Muscle of leg (tissue), 11 donors: ENCODE results near the gene CDYL. TPM values are rescaled to one million over a fixed set of nuclear protein-coding genes. Genes with fewer than 3 reads are reported as not detected.

Source experiments
- DNase-seq: peaks from one replicate; pipeline ENCODE4 v3.0.0; 2013
- H3K27ac ChIP-seq: one replicate; pipeline ENCODE4 v1.5.1; 2013; ENCODE audit warnings: mild to moderate bottlenecking, low read length, control low read depth
- H3K27me3 ChIP-seq: one replicate; pipeline ENCODE4 v1.6.1; 2013; ENCODE audit warnings: low read length; ENCODE audit not compliant: control insufficient read depth, insufficient read depth
- H3K36me3 ChIP-seq: one replicate; pipeline ENCODE4 v1.6.1; 2013; ENCODE audit warnings: low read length; ENCODE audit not compliant: control insufficient read depth, insufficient read depth
- H3K4me1 ChIP-seq: one replicate; pipeline ENCODE4 v1.6.1; 2013; ENCODE audit warnings: low read length; ENCODE audit not compliant: control insufficient read depth, insufficient read depth
- H3K4me3 ChIP-seq: one replicate; pipeline ENCODE4 v1.5.1; 2013; ENCODE audit warnings: low read length, control low read depth
- H3K9me3 ChIP-seq: replicated peaks from 2 replicates; pipeline ENCODE4 v1.6.1; 2013; ENCODE audit warnings: low read depth, low read length; ENCODE audit not compliant: control insufficient read depth
- WGBS: methylation state at CpG from one replicate; pipeline ENCODE4 v1.1.5; 2013; ENCODE audit warnings: missing lambda C conversion rate; ENCODE audit not compliant: insufficient coverage; 5-methylcytosine and 5-hydroxymethylcytosine counted together
- polyA plus RNA-seq, 8 donors: library from polyadenylated mRNA; unstranded; fragments of 120-200 nt; gene quantifications; one replicate each; pipeline versions ENCODE4 v1.2.1 to v1.2.3, GENCODE V29; 2013; ENCODE audit warnings: inconsistent platforms in 1 of 8, low replicate concordance in 1 of 8; ENCODE audit not compliant: insufficient read length in 8 of 8, insufficient read depth in 1 of 8
- total RNA-seq: library from RNA; stranded (reverse); fragments of 120-200 nt; gene quantifications from one replicate; pipeline ENCODE4 v1.2.4, GENCODE V29; 2013

CDYL gene
- total and polyA plus RNA-seq, 9 donors = 15.6 to 75.3 (median 19.9) TPM

- H3K9me3 ChIP-seq = peaks cover 7% of the 10 kb centered on the region
Observed at GRCh38 chr6:4801491-4802110, 25.4 kb downstream of the CDYL start.

GRCh38 chr6:4802312-4802935 lies 26.2 kb downstream of the CDYL start:
- no peak overlapping the region for H3K27ac ChIP-seq
- H3K4me1 ChIP-seq = peaks cover 10% of the 10 kb centered on the region
- H3K9me3 ChIP-seq = peaks cover 7% of the 10 kb centered on the region
- no peak overlapping the region for H3K4me3 ChIP-seq
- no CpG with 5 or more reads among the region's 4 CpGs for WGBS
- H3K27me3 ChIP-seq = no peaks in the 10 kb centered on the region
- no peak for DNase-seq
- peaks cover 3% of the 10 kb centered on the region for H3K36me3 ChIP-seq

More at GRCh38 chr6:4801491-4802110, 25.4 kb downstream of the CDYL start:
- H3K4me3 ChIP-seq = no peak overlapping the region
- WGBS = 80% methylated on average over 1 of the region's 3 CpGs
- DNase-seq = no peak
- no peaks in the 10 kb centered on the region for H3K27me3 ChIP-seq
- H3K27ac ChIP-seq = no peak overlapping the region
- H3K4me1 ChIP-seq = peaks cover 10% of the 10 kb centered on the region
- peaks cover 2% of the 10 kb centered on the region for H3K36me3 ChIP-seq

GRCh38 chr6:4803343-4803744 lies 27.1 kb downstream of the CDYL start:
- DNase-seq = peak; percentile 12
- Histone ChIP-seq H3K9me3 (peaks cover 7% of the 10 kb centered on the region), H3K4me1 (peaks cover 10% of the 10 kb centered on the region), H3K36me3 (peaks cover 3% of the 10 kb centered on the region), H3K4me3 (no peak overlapping the region), H3K27me3 (no peaks in the 10 kb centered on the region), H3K27ac (no peak overlapping the region)
- WGBS = 37% methylated on average over 3 of the region's 5 CpGs

- Histone ChIP-seq H3K4me1 (peaks cover 10% of the 10 kb centered on the region), H3K36me3 (peaks cover 3% of the 10 kb centered on the region), H3K9me3 (peaks cover 9% of the 10 kb centered on the region), H3K4me3 (no peak overlapping the region), H3K27ac (no peak overlapping the region), H3K27me3 (no peaks in the 10 kb centered on the region)
- whole genome bisulfite sequencing = 95% methylated on average over 2 of the region's 6 CpGs
- DNase-seq = no peak
Observed at GRCh38 chr6:4804095-4804494, 27.9 kb downstream of the CDYL start.

GRCh38 chr6:4805553-4806336 lies 29.5 kb downstream of the CDYL start:
- H3K36me3 ChIP-seq = peaks cover 3% of the 10 kb centered on the region
- no peaks in the 10 kb centered on the region for H3K27me3 ChIP-seq
- 62% methylated on average over 16 of the region's 18 CpGs for WGBS
- no peak overlapping the region for H3K4me3 ChIP-seq
- H3K4me1 ChIP-seq = peaks cover 10% of the 10 kb centered on the region
- no peak overlapping the region for H3K27ac ChIP-seq
- peaks cover 12% of the 10 kb centered on the region for H3K9me3 ChIP-seq
- peak; percentile 45 for DNase-seq

- 35% methylated on average over 4 of the region's 7 CpGs for WGBS
- peak; percentile 21 for DNase-seq
- H3K4me1 ChIP-seq = peaks cover 10% of the 10 kb centered on the region
- no peak overlapping the region for H3K27ac ChIP-seq
- H3K9me3 ChIP-seq = peaks cover 12% of the 10 kb centered on the region
- H3K27me3 ChIP-seq = no peaks in the 10 kb centered on the region
- H3K36me3 ChIP-seq = peaks cover 3% of the 10 kb centered on the region
- no peak overlapping the region for H3K4me3 ChIP-seq
Observed at GRCh38 chr6:4806337-4806725, 30.1 kb downstream of the CDYL start.

GRCh38 chr6:4806791-4807190 lies 30.6 kb downstream of the CDYL start:
- H3K9me3 ChIP-seq = peaks cover 12% of the 10 kb centered on the region
- peaks cover 10% of the 10 kb centered on the region for H3K4me1 ChIP-seq
- no peaks in the 10 kb centered on the region for H3K27me3 ChIP-seq
- peaks cover 3% of the 10 kb centered on the region for H3K36me3 ChIP-seq
- H3K4me3 ChIP-seq = no peak overlapping the region
- 46% methylated on average over 3 of the region's 9 CpGs for WGBS
- DNase-seq = no peak
- H3K27ac ChIP-seq = no peak overlapping the region

GRCh38 chr6:4808396-4808795 lies 32.2 kb downstream of the CDYL start:
- Histone ChIP-seq H3K36me3 (peaks cover 3% of the 10 kb centered on the region), H3K27ac (no peak overlapping the region), H3K4me3 (no peak overlapping the region), H3K27me3 (no peaks in the 10 kb centered on the region), H3K4me1 (peaks cover 3% of the 10 kb centered on the region), H3K9me3 (peaks cover 12% of the 10 kb centered on the region)
- WGBS = 100% methylated on average over 1 of the region's 6 CpGs
- no peak for DNase-seq

- WGBS = 100% methylated on average over 2 of the region's 5 CpGs
- Histone ChIP-seq H3K4me1 (peaks cover 3% of the 10 kb centered on the region), H3K4me3 (no peak overlapping the region), H3K36me3 (peaks cover 3% of the 10 kb centered on the region), H3K27ac (no peak overlapping the region), H3K27me3 (no peaks in the 10 kb centered on the region), H3K9me3 (peaks cover 12% of the 10 kb centered on the region)
- no peak for DNase-seq
Observed at GRCh38 chr6:4809999-4810918, 34.1 kb downstream of the CDYL start.
